CD4-positive, alpha-beta T cell (primary cell): ENCODE data around the gene METTL24. TPM values are rescaled to one million over a fixed set of nuclear protein-coding genes. Genes with fewer than 3 reads are reported as not detected.
"Not testable (repeated sequence)": the region's sequence is repeated elsewhere in the genome, so short reads cannot be mapped to it uniquely, and the experiment has no call there.

Experiments
- ATAC-seq: fragments of 200-7000 bp; cut with Tn5 transposase; one replicate; pipeline ENCODE4 v1.10.0; 2022; ENCODE audit warnings: mild to moderate bottlenecking; ENCODE audit not compliant: poor library complexity
- CTCF ChIA-PET: fragments of 350-600 bp; sonication (Branson Sonifier 250); formaldehyde crosslinking; loops from one replicate; lab custom pipeline; 2021; ENCODE audit warnings: antibody characterized with exemption, inconsistent platforms; lab: Charles Lee
- POLR2A ChIA-PET: fragments of 350-600 bp; sonication (Branson Sonifier 250); formaldehyde crosslinking; loops from one replicate; lab custom pipeline; 2021; ENCODE audit warnings: antibody characterized with exemption, inconsistent platforms; lab: Charles Lee
- DNase-seq, 14 experiments: peaks; one replicate each; pipeline ENCODE4 v3.0.0-alpha.2; 2013 to 2020; ENCODE audit warnings: mixed read lengths in 2 of 14
- H3K27ac ChIP-seq, 2 donors: one replicate each; pipeline versions ENCODE4 v1.5.1 to v1.7.0; 2013; ENCODE audit warnings: low read length in 2 of 2, low read depth in 1 of 2, mild to moderate bottlenecking in 1 of 2
- H3K27me3 ChIP-seq, 2 experiments: 1 replicate in 1 of 2; 2 replicates in 1 of 2; pipeline versions ENCODE4 v1.6.1 to v1.7.0; 2013; ENCODE audit warnings: low read length in 2 of 2, control low read depth in 1 of 2, mild to moderate bottlenecking in 1 of 2, moderate library complexity in 1 of 2; ENCODE audit not compliant: insufficient read depth in 2 of 2, control insufficient read depth in 1 of 2
- H3K36me3 ChIP-seq: one replicate; pipeline ENCODE4 v1.6.1; 2013; ENCODE audit warnings: low read length, control low read depth; ENCODE audit not compliant: insufficient read depth
- H3K4me1 ChIP-seq: one replicate; pipeline ENCODE4 v1.6.1; 2013; ENCODE audit warnings: low read length, control low read depth; ENCODE audit not compliant: insufficient read depth
- H3K4me3 ChIP-seq: one replicate; pipeline ENCODE4 v1.5.1; 2013; ENCODE audit warnings: mild to moderate bottlenecking, low read length, moderate library complexity
- H3K9me3 ChIP-seq, 2 experiments: 1 replicate in 1 of 2; 2 replicates in 1 of 2; pipeline versions ENCODE4 v1.6.1 to v1.7.0; 2013; ENCODE audit warnings: low read length in 2 of 2, mild to moderate bottlenecking in 2 of 2, control low read depth in 1 of 2, moderate library complexity in 1 of 2; ENCODE audit not compliant: control insufficient read depth in 1 of 2, insufficient read depth in 1 of 2
- H3K27ac Mint-ChIP-seq: one replicate; pipeline ENCODE4 v1.8.0; 2020; ENCODE audit warnings: mixed read lengths
- H3K27me3 Mint-ChIP-seq: one replicate; pipeline ENCODE4 v1.8.0; 2021; ENCODE audit warnings: mixed read lengths
- H3K36me3 Mint-ChIP-seq: one replicate; pipeline ENCODE4 v1.8.0; 2021; ENCODE audit warnings: low read depth, mixed read lengths
- H3K4me1 Mint-ChIP-seq: one replicate; pipeline ENCODE4 v1.8.0; 2021; ENCODE audit warnings: low read depth, mixed read lengths
- H3K4me3 Mint-ChIP-seq: one replicate; pipeline ENCODE4 v1.8.0; 2020; ENCODE audit warnings: mild to moderate bottlenecking, mixed read lengths
- H3K9me3 Mint-ChIP-seq: one replicate; pipeline ENCODE4 v1.8.0; 2020; ENCODE audit warnings: mixed read lengths
- CTCF ChIP-seq: fragments of 200-600 bp; IDR thresholded peaks from one replicate; pipeline ENCODE4 v1.8.0; 2022; ENCODE audit warnings: antibody characterized with exemption, mild to moderate bottlenecking
- intact Hi-C, 2 experiments: fragments of 100-400 bp; cut with DNase I in 1 of 2; cut with micrococcal nuclease in 1 of 2; formaldehyde crosslinking; loops; one replicate each; pipeline versions ENCODE4 v1.15.1 to v1.9.0; 2023 to 2025; cut with DNase I, micrococcal nuclease
- total RNA-seq, 174 experiments: library from RNA in 2 of 174; stranded (reverse) in 2 of 174; gene quantifications; one replicate each; pipeline ENCODE4 v1.2.3 and lab custom pipeline; 2021 to 2026

METTL24 gene
- total RNA-seq, 2 experiments from 2014 or later = not detected

GRCh38 chr6:110315207-110315868 is 42.8 kb downstream of the METTL24 start:
- CTCF ChIA-PET = no interaction called here
- DNase-seq = no peak
- Mint-ChIP-seq H3K27ac (no peak overlapping the region), H3K9me3 (no peaks in the 10 kb centered on the region), H3K4me1 (no peaks in the 10 kb centered on the region), H3K36me3 (no peaks in the 10 kb centered on the region), H3K27me3 (no peaks in the 10 kb centered on the region), H3K4me3 (no peak overlapping the region)
- Histone ChIP-seq H3K27ac (no peak overlapping the region), H3K36me3 (no peaks in the 10 kb centered on the region), H3K4me1 (no peaks in the 10 kb centered on the region), H3K27me3 (no peaks in the 10 kb centered on the region), H3K4me3 (no peak overlapping the region), H3K9me3 (no peaks in the 10 kb centered on the region)
- POLR2A ChIA-PET = no interaction called here
- no peak for TF ChIP-seq CTCF
- no peak for ATAC-seq
- intact Hi-C loops = no loop called here

GRCh38 chr6:110310861-110311446 is 47.2 kb downstream of the METTL24 start:
- Mint-ChIP-seq H3K4me1 (no peaks in the 10 kb centered on the region), H3K9me3 (peaks cover 2% of the 10 kb centered on the region), H3K27ac (no peak overlapping the region), H3K4me3 (no peak overlapping the region), H3K36me3 (no peaks in the 10 kb centered on the region), H3K27me3 (no peaks in the 10 kb centered on the region)
- Histone ChIP-seq H3K36me3 (no peaks in the 10 kb centered on the region), H3K9me3 (no peaks in the 10 kb centered on the region), H3K4me1 (no peaks in the 10 kb centered on the region), H3K4me3 (no peak overlapping the region), H3K27me3 (no peaks in the 10 kb centered on the region), H3K27ac (no peak overlapping the region)
- ATAC-seq (no peak), DNase-seq (no peak)
- TF ChIP-seq CTCF = no peak
- CTCF ChIA-PET = no interaction called here
- intact Hi-C loops = no loop called here
- POLR2A ChIA-PET = no interaction called here

- H3K27me3 Mint-ChIP-seq, H3K36me3 ChIP-seq, intact Hi-C loops, H3K9me3 Mint-ChIP-seq, H3K4me3 Mint-ChIP-seq, H3K36me3 Mint-ChIP-seq, H3K4me1 Mint-ChIP-seq, H3K4me1 ChIP-seq, H3K27ac ChIP-seq, CTCF ChIA-PET, POLR2A ChIA-PET, H3K27me3 ChIP-seq, H3K4me3 ChIP-seq, ATAC-seq, H3K27ac Mint-ChIP-seq, DNase-seq, H3K9me3 ChIP-seq: not testable (repeated sequence)
Measured at GRCh38 chr6:110309432-110309831, 48.7 kb downstream of the METTL24 start.

GRCh38 chr6:110307368-110307767 is 50.8 kb downstream of the METTL24 start:
- Histone ChIP-seq H3K36me3 (no peaks in the 10 kb centered on the region), H3K4me3 (no peak overlapping the region), H3K4me1 (no peaks in the 10 kb centered on the region), H3K9me3 (no peaks in the 10 kb centered on the region), H3K27ac (no peak overlapping the region), H3K27me3 (no peaks in the 10 kb centered on the region)
- Mint-ChIP-seq H3K9me3 (peaks cover 2% of the 10 kb centered on the region), H3K27ac (no peak overlapping the region), H3K36me3 (no peaks in the 10 kb centered on the region), H3K27me3 (no peaks in the 10 kb centered on the region), H3K4me3 (no peak overlapping the region), H3K4me1 (no peaks in the 10 kb centered on the region)
- ChIA-PET CTCF (no interaction called here), POLR2A (no interaction called here)
- ATAC-seq (no peak), DNase-seq (no peak)
- TF ChIP-seq CTCF = no peak
- intact Hi-C loops = no loop called here

- H3K27ac Mint-ChIP-seq, H3K27me3 ChIP-seq, POLR2A ChIA-PET, H3K36me3 ChIP-seq, H3K4me3 Mint-ChIP-seq, CTCF ChIA-PET, ATAC-seq, H3K4me3 ChIP-seq, H3K4me1 ChIP-seq, H3K9me3 Mint-ChIP-seq, DNase-seq, H3K27ac ChIP-seq, H3K27me3 Mint-ChIP-seq, H3K36me3 Mint-ChIP-seq, intact Hi-C loops, H3K4me1 Mint-ChIP-seq, H3K9me3 ChIP-seq: not testable (repeated sequence)
Measured at GRCh38 chr6:110305832-110306231, 52.3 kb downstream of the METTL24 start.
